Testis (tissue), 3 donors: ENCODE results near the gene SHANK1. TPM values are rescaled to one million over a fixed set of nuclear protein-coding genes. Genes with fewer than 3 reads are reported as not detected.

ENCODE experiments used
- DNase-seq: peaks from one replicate; pipeline ENCODE4 v3.0.0-alpha.2; 2019
- H3K27ac ChIP-seq, 2 donors: fragments of 200-600 bp; sonication (generic); one replicate each; pipeline ENCODE4 v1.5.1; 2019
- H3K27me3 ChIP-seq: fragments of 200-600 bp; sonication (generic); one replicate; pipeline ENCODE4 v1.5.1; 2019
- H3K36me3 ChIP-seq: fragments of 200-600 bp; sonication (generic); one replicate; pipeline ENCODE4 v1.5.1; 2017; ENCODE audit warnings: low read depth; ENCODE audit errors: missing control alignments
- H3K4me1 ChIP-seq: fragments of 200-600 bp; sonication (generic); one replicate; pipeline ENCODE4 v1.5.1; 2019
- H3K4me3 ChIP-seq, 2 donors: fragments of 200-600 bp; sonication (generic); one replicate each; pipeline ENCODE4 v1.5.1; 2017 to 2019
- H3K9me3 ChIP-seq: fragments of 200-600 bp; sonication (generic); one replicate; pipeline ENCODE4 v1.5.1; 2017
- CTCF ChIP-seq, 3 experiments: fragments of 450-650 bp in 2 of 3; fragments of 200-600 bp in 1 of 3; sonication (generic) in 1 of 3; IDR thresholded peaks; one replicate each; pipeline ENCODE4 v1.5.1; 2016 to 2019; ENCODE audit warnings: antibody characterized with exemption in 3 of 3, mild to moderate bottlenecking in 2 of 3, moderate library complexity in 1 of 3
- POLR2A ChIP-seq: fragments of 450-650 bp; IDR thresholded peaks from one replicate; pipeline ENCODE4 v1.6.1; 2017; ENCODE audit warnings: antibody characterized with exemption, mild to moderate bottlenecking, moderate library complexity
- WGBS, 2 donors: methylation state at CpG; one replicate each; pipeline ENCODE4 v1.1.5; 2018; 5-methylcytosine and 5-hydroxymethylcytosine counted together
- intact Hi-C: fragments of 100-400 bp; cut with DNase I; formaldehyde crosslinking; loops from one replicate; pipeline ENCODE4 v1.15.1; 2023; ENCODE audit warnings: low total_unique reads
- polyA plus RNA-seq: library from polyadenylated mRNA; stranded (reverse); fragments of 350-450 nt; fragmentation: Illumina TruSeq; extraction: RNeasy Lipid Tissue Mini Kit (QIAGEN cat#74804); gene quantifications from one replicate; pipeline ENCODE4 v1.2.3, GENCODE V29; 2014; ENCODE audit warnings: low read depth, low replicate concordance; ENCODE audit not compliant: insufficient read depth
- total RNA-seq, 2 donors: library from RNA; depleted of rRNA; stranded (reverse); fragments of >200 nt; gene quantifications; one replicate each; pipeline ENCODE4 v1.2.3, GENCODE V29; 2016

SHANK1 gene
- total and polyA plus RNA-seq, 3 donors from 2014 or later, result 4.1 to 5.4 (median 4.5) TPM

DNA sequence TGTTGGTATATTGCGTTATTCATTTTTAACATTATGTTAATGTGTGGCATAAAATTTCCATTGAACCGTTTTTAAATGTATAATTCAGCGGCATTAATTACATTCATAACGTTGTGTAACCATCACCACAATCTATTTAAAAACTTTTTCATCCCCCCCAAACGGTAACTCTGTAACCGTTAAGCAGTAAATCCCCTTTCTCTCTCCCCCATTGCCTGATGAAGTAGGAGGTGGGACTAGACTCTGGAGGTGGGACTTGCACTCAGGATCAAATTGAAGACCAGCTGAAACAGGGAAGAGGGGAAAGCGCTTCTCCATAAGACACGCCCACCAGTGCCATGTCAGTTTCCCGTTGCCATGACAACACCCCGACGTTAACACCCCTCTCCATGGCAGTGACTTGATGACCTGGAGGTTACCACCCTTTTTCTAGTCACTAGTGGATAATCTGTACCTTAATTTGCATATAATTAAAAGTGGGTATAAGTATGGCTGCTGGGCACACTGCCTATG lies 20.4 kb upstream of the SHANK1 start:
- intact Hi-C loops, result no loop called here
- no peaks in the 10 kb centered on the region for H3K36me3 ChIP-seq
- WGBS, 2 donors, result 43 to 47% methylated on average over 11 of the region's 11 CpGs

GRCh38 chr19:50739132-50739913 lies 19.7 kb upstream of the SHANK1 start:
- Histone ChIP-seq H3K4me1 (no peaks in the 10 kb centered on the region), H3K9me3 (no peaks in the 10 kb centered on the region), H3K27ac (no peak overlapping the region), H3K4me3 (no peak overlapping the region), H3K27me3 (no peaks in the 10 kb centered on the region), H3K36me3 (no peaks in the 10 kb centered on the region)
- intact Hi-C loops, result no loop called here
- 64 to 76% methylated on average over 23 of the region's 23 CpGs for WGBS, 2 donors
- TF ChIP-seq POLR2A (no peak), CTCF (IDR thresholded peaks at IDR 0.05) (no peak)
- no peak for DNase-seq

More for the DNA sequence above, 20.4 kb upstream of the SHANK1 start:
- TF ChIP-seq CTCF (IDR thresholded peaks at IDR 0.05) (no peak), POLR2A (no peak)
- H3K9me3 ChIP-seq, result no peaks in the 10 kb centered on the region
- DNase-seq, result peak; percentile 63
- H3K27ac ChIP-seq, result no peak overlapping the region
- no peaks in the 10 kb centered on the region for H3K4me1 ChIP-seq
- no peaks in the 10 kb centered on the region for H3K27me3 ChIP-seq
- no peak overlapping the region for H3K4me3 ChIP-seq

DNA sequence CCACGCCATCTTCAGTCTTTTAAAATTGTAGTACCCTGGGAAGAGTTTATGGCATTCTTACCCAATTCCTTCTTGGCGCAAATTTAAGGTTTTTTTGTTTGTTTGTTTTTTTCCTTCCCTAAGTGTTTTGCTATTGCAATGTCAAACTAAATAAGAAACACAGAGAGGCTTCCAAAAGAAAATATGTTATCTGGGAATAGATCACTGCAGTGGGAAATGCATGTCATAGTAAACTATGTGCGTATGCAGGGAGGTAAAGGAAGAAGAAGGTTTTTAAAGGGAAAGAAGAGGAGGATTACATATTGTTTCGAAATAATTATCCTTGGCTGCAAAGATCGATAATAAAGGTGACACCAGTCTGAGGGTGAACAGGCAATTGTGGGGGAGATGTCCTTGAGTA lies 16.7 kb upstream of the SHANK1 start:
- Histone ChIP-seq H3K36me3 (no peaks in the 10 kb centered on the region), H3K9me3 (no peaks in the 10 kb centered on the region), H3K27ac (no peak overlapping the region), H3K4me3 (no peak overlapping the region), H3K4me1 (no peaks in the 10 kb centered on the region), H3K27me3 (no peaks in the 10 kb centered on the region)
- DNase-seq, result no peak
- TF ChIP-seq CTCF (IDR thresholded peaks at IDR 0.05), result no peak
- no peak for TF ChIP-seq POLR2A
- WGBS, 2 donors, result 65% methylated on average over 5 of the region's 5 CpGs
- intact Hi-C loops, result no loop called here

- Histone ChIP-seq H3K4me3 (no peak overlapping the region), H3K27ac (no peak overlapping the region), H3K9me3 (no peaks in the 10 kb centered on the region), H3K27me3 (no peaks in the 10 kb centered on the region), H3K4me1 (no peaks in the 10 kb centered on the region), H3K36me3 (no peaks in the 10 kb centered on the region)
- WGBS, 2 donors, result 71 to 73% methylated on average over 7 of the region's 7 CpGs
- no peak for DNase-seq
- TF ChIP-seq CTCF (IDR thresholded peaks at IDR 0.05) (no peak), POLR2A (no peak)
- intact Hi-C loops, result no loop called here
Measured at GRCh38 chr19:50735869-50736268, 16.3 kb upstream of the SHANK1 start.

GRCh38 chr19:50729894-50730293 lies 10.3 kb upstream of the SHANK1 start:
- Histone ChIP-seq H3K4me1 (peaks cover 6% of the 10 kb centered on the region), H3K27me3 (no peaks in the 10 kb centered on the region), H3K27ac (no peak overlapping the region), H3K36me3 (no peaks in the 10 kb centered on the region), H3K4me3 (no peak overlapping the region), H3K9me3 (no peaks in the 10 kb centered on the region)
- 58 to 76% methylated on average over 5 of the region's 5 CpGs for WGBS, 2 donors
- no peak for DNase-seq
- TF ChIP-seq POLR2A (no peak), CTCF (IDR thresholded peaks at IDR 0.05) (no peak)
- intact Hi-C loops, result no loop called here
